Measurements from ENCODE around the gene FEM1B.

Gene FEM1B

GRCh38 chr15:68258692-68259091 lies 18.9 kb upstream of the FEM1B start:
- no peaks in the 10 kb centered on the region for H3K9me3 ChIP-seq (ENCODE audit: control insufficient read depth in 2 of 2, low read length in 2 of 2)
- H3K27ac ChIP-seq (ENCODE audit: low read depth in 2 of 2, low read length in 2 of 2) = no peak overlapping the region
- no peaks in the 10 kb centered on the region for H3K36me3 ChIP-seq (ENCODE audit: control insufficient read depth in 2 of 2, insufficient read depth in 2 of 2, low read length in 2 of 2)
- H3K9ac ChIP-seq (ENCODE audit: low read depth in 1 of 2, low read length in 2 of 2) = no peak overlapping the region
- no peaks in the 10 kb centered on the region for H3K27me3 ChIP-seq (ENCODE audit: control insufficient read depth in 2 of 2, insufficient read depth in 2 of 2, low read length in 2 of 2)
- H3K4me3 ChIP-seq (ENCODE audit: low read length in 2 of 2) = no peak overlapping the region
- H3K4me1 ChIP-seq (ENCODE audit: control insufficient read depth in 2 of 2, insufficient read depth in 2 of 2, low read length in 2 of 2) = peaks cover 2 to 9% of the 10 kb centered on the region in 2 donors

- H3K4me1 ChIP-seq (ENCODE audit: control insufficient read depth in 2 of 2, insufficient read depth in 2 of 2, low read length in 2 of 2) = peaks cover 2 to 9% of the 10 kb centered on the region in 2 donors
- peaks cover 5 to 6% of the 10 kb centered on the region in 2 donors for H3K27me3 ChIP-seq (ENCODE audit: control insufficient read depth in 2 of 2, insufficient read depth in 2 of 2, low read length in 2 of 2)
- H3K9ac ChIP-seq (ENCODE audit: low read depth in 1 of 2, low read length in 2 of 2) = no peak overlapping the region
- H3K27ac ChIP-seq (ENCODE audit: low read depth in 2 of 2, low read length in 2 of 2) = no peak overlapping the region
- no peaks in the 10 kb centered on the region for H3K9me3 ChIP-seq (ENCODE audit: control insufficient read depth in 2 of 2, low read length in 2 of 2)
- no peaks in the 10 kb centered on the region for H3K36me3 ChIP-seq (ENCODE audit: control insufficient read depth in 2 of 2, insufficient read depth in 2 of 2, low read length in 2 of 2)
- H3K4me3 ChIP-seq (ENCODE audit: low read length in 2 of 2) = no peak overlapping the region
Measured at GRCh38 chr15:68259883-68260282, 17.7 kb upstream of the FEM1B start.

DNA sequence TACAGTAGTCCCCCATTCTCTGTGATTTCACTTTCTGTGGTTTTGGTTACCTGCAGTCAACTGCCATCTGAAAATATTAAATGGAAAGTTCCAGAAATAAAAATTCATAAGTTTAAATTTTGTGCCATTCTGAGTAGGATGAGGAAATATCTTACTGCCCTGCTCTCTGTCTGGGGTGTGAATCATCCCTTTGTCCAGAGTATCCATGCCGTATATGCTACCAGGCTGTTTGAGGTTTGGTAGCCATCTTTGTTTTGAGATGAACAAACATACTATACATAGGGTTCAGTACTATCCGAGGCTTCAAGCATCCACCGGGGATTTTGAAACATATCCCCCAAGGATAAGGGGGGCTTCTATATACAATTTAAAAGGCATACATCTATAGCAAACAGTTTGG lies 16.3 kb upstream of the FEM1B start:
- H3K36me3 ChIP-seq (ENCODE audit: control insufficient read depth in 2 of 2, insufficient read depth in 2 of 2, low read length in 2 of 2) = no peaks in the 10 kb centered on the region
- no peaks in the 10 kb centered on the region for H3K9me3 ChIP-seq (ENCODE audit: control insufficient read depth in 2 of 2, low read length in 2 of 2)
- no peak overlapping the region for H3K9ac ChIP-seq (ENCODE audit: low read depth in 1 of 2, low read length in 2 of 2)
- peaks cover 5 to 9% of the 10 kb centered on the region in 2 donors for H3K27me3 ChIP-seq (ENCODE audit: control insufficient read depth in 2 of 2, insufficient read depth in 2 of 2, low read length in 2 of 2)
- H3K4me1 ChIP-seq (ENCODE audit: control insufficient read depth in 2 of 2, insufficient read depth in 2 of 2, low read length in 2 of 2) = peaks cover 2 to 9% of the 10 kb centered on the region in 2 donors
- no peak overlapping the region for H3K4me3 ChIP-seq (ENCODE audit: low read length in 2 of 2)
- no peak overlapping the region for H3K27ac ChIP-seq (ENCODE audit: low read depth in 2 of 2, low read length in 2 of 2)

- no peak overlapping the region for H3K4me3 ChIP-seq (ENCODE audit: low read length in 2 of 2)
- peaks cover 5 to 9% of the 10 kb centered on the region in 2 donors for H3K27me3 ChIP-seq (ENCODE audit: control insufficient read depth in 2 of 2, insufficient read depth in 2 of 2, low read length in 2 of 2)
- H3K9ac ChIP-seq (ENCODE audit: low read depth in 1 of 2, low read length in 2 of 2) = no peak overlapping the region
- no peak overlapping the region for H3K27ac ChIP-seq (ENCODE audit: low read depth in 2 of 2, low read length in 2 of 2)
- H3K36me3 ChIP-seq (ENCODE audit: control insufficient read depth in 2 of 2, insufficient read depth in 2 of 2, low read length in 2 of 2) = no peaks in the 10 kb centered on the region
- no peaks in the 10 kb centered on the region for H3K9me3 ChIP-seq (ENCODE audit: control insufficient read depth in 2 of 2, low read length in 2 of 2)
- peaks cover 2 to 4% of the 10 kb centered on the region in 2 donors for H3K4me1 ChIP-seq (ENCODE audit: control insufficient read depth in 2 of 2, insufficient read depth in 2 of 2, low read length in 2 of 2)
Measured at GRCh38 chr15:68261980-68262379, 15.6 kb upstream of the FEM1B start.

DNA sequence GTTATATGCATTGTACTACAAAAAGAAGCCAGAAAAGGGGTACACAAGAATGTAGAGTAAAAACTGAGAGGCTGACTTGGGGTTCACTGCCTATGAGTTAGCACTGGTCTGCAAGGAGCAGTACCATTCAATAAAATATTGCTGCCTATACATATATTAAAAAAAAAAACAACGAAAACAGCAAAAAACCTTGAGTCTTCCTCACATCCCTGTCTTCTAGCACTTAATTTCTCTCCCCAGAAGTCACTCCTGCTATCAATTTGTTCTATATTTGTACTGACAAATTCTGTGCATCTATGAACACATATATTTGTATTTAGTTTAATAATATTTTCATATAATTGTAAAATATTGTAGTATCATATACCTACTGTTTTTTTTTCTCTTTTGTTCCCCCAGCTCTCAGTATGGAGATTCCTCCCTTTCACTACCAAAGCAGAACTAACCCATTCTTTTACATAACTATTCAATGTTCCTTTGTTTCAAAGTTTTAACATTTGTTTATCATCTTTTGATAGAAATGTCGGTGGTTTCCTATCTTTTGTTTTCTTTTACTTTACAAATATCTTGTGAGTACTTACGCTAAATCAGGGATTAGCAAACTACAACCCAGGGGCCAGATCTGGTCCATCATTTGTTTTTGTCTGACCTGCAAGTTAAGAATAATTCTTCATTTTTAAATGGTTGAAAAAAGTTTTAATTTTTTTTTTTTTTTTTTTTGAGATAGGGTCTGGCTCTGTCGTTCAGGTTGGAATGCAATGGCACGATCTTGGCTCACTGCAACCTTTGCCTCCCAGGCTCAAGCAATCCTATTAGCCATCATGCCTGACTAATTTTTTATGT lies 14.8 kb upstream of the FEM1B start:
- Histone ChIP-seq H3K9me3 (ENCODE audit: control insufficient read depth in 2 of 2, low read length in 2 of 2) (no peaks in the 10 kb centered on the region), H3K27ac (ENCODE audit: low read depth in 2 of 2, low read length in 2 of 2) (no peak overlapping the region), H3K4me1 (ENCODE audit: control insufficient read depth in 2 of 2, insufficient read depth in 2 of 2, low read length in 2 of 2) (no peaks in the 10 kb centered on the region), H3K9ac (ENCODE audit: low read depth in 1 of 2, low read length in 2 of 2) (no peak overlapping the region), H3K36me3 (ENCODE audit: control insufficient read depth in 2 of 2, insufficient read depth in 2 of 2, low read length in 2 of 2) (no peaks in the 10 kb centered on the region), H3K4me3 (ENCODE audit: low read length in 2 of 2) (no peak overlapping the region), H3K27me3 (ENCODE audit: control insufficient read depth in 2 of 2, insufficient read depth in 2 of 2, low read length in 2 of 2) (peaks cover 5 to 9% of the 10 kb centered on the region in 2 donors)

DNA sequence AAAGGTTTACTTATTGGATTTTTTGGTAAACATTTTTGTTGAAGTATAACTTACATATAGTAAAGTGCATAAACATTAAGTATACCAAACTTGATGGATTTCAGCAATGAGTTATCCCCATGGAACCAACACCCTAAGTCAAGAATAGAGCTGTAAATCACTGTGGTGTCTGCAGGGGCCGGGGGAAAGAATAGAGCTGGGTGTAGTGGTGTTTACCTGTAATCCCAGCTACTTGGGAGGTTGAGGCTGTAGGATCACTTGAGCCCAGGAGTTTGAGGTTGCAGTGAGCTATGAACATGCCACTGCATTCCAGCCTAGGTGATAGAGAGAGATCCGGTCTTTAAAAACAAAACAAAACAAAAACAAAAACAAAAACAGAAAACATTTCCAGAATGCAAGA lies 13.3 kb upstream of the FEM1B start:
- peaks cover 5 to 9% of the 10 kb centered on the region in 2 donors for H3K27me3 ChIP-seq (ENCODE audit: control insufficient read depth in 2 of 2, insufficient read depth in 2 of 2, low read length in 2 of 2)
- H3K4me1 ChIP-seq (ENCODE audit: control insufficient read depth in 2 of 2, insufficient read depth in 2 of 2, low read length in 2 of 2) = no peaks in the 10 kb centered on the region
- no peak overlapping the region for H3K27ac ChIP-seq (ENCODE audit: low read depth in 2 of 2, low read length in 2 of 2)
- no peaks in the 10 kb centered on the region for H3K9me3 ChIP-seq (ENCODE audit: control insufficient read depth in 2 of 2, low read length in 2 of 2)
- H3K36me3 ChIP-seq (ENCODE audit: control insufficient read depth in 2 of 2, insufficient read depth in 2 of 2, low read length in 2 of 2) = no peaks in the 10 kb centered on the region
- no peak overlapping the region for H3K9ac ChIP-seq (ENCODE audit: low read depth in 1 of 2, low read length in 2 of 2)
- no peak overlapping the region for H3K4me3 ChIP-seq (ENCODE audit: low read length in 2 of 2)

GRCh38 chr15:68265081-68265480 lies 12.5 kb upstream of the FEM1B start:
- no peaks in the 10 kb centered on the region for H3K4me1 ChIP-seq (ENCODE audit: control insufficient read depth in 2 of 2, insufficient read depth in 2 of 2, low read length in 2 of 2)
- peaks cover 5 to 9% of the 10 kb centered on the region in 2 donors for H3K27me3 ChIP-seq (ENCODE audit: control insufficient read depth in 2 of 2, insufficient read depth in 2 of 2, low read length in 2 of 2)
- H3K27ac ChIP-seq (ENCODE audit: low read depth in 2 of 2, low read length in 2 of 2) = no peak overlapping the region
- H3K9me3 ChIP-seq (ENCODE audit: control insufficient read depth in 2 of 2, low read length in 2 of 2) = no peaks in the 10 kb centered on the region
- no peak overlapping the region for H3K9ac ChIP-seq (ENCODE audit: low read depth in 1 of 2, low read length in 2 of 2)
- H3K4me3 ChIP-seq (ENCODE audit: low read length in 2 of 2) = no peak overlapping the region
- no peaks in the 10 kb centered on the region for H3K36me3 ChIP-seq (ENCODE audit: control insufficient read depth in 2 of 2, insufficient read depth in 2 of 2, low read length in 2 of 2)

DNA sequence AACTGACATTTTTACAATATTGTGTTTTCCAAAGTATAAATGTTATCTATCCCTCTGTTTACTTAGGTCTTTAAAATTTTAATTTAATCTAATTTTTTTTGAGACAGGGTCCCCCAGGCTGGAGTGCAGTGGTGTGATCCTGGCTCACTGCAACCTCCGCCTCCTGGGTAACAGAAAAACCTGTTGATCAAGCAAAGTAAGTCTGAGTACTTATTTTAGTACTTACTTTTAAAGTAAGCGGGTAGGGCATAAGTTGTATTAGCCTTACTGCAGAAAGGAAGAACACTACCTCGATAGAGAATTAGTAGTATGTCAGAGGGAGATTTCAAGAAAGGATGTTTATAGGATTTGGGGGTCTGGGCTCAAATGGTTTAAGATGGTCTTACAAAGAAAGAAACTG lies 11.9 kb upstream of the FEM1B start:
- Histone ChIP-seq H3K4me1 (ENCODE audit: control insufficient read depth in 2 of 2, insufficient read depth in 2 of 2, low read length in 2 of 2) (no peaks in the 10 kb centered on the region), H3K9me3 (ENCODE audit: control insufficient read depth in 2 of 2, low read length in 2 of 2) (no peaks in the 10 kb centered on the region), H3K27me3 (ENCODE audit: control insufficient read depth in 2 of 2, insufficient read depth in 2 of 2, low read length in 2 of 2) (peaks cover 5 to 9% of the 10 kb centered on the region in 2 donors), H3K4me3 (ENCODE audit: low read length in 2 of 2) (no peak overlapping the region), H3K27ac (ENCODE audit: low read depth in 2 of 2, low read length in 2 of 2) (no peak overlapping the region), H3K9ac (ENCODE audit: low read depth in 1 of 2, low read length in 2 of 2) (no peak overlapping the region), H3K36me3 (ENCODE audit: control insufficient read depth in 2 of 2, insufficient read depth in 2 of 2, low read length in 2 of 2) (no peaks in the 10 kb centered on the region)

GRCh38 chr15:68268405-68268804 lies 9.1 kb upstream of the FEM1B start:
- Histone ChIP-seq H3K9me3 (ENCODE audit: control insufficient read depth in 2 of 2, low read length in 2 of 2) (no peaks in the 10 kb centered on the region), H3K4me3 (ENCODE audit: low read length in 2 of 2) (no peak overlapping the region), H3K27me3 (ENCODE audit: control insufficient read depth in 2 of 2, insufficient read depth in 2 of 2, low read length in 2 of 2) (peaks cover 5 to 9% of the 10 kb centered on the region in 2 donors), H3K4me1 (ENCODE audit: control insufficient read depth in 2 of 2, insufficient read depth in 2 of 2, low read length in 2 of 2) (no peaks in the 10 kb centered on the region), H3K27ac (ENCODE audit: low read depth in 2 of 2, low read length in 2 of 2) (no peak overlapping the region), H3K9ac (ENCODE audit: low read depth in 1 of 2, low read length in 2 of 2) (no peak overlapping the region), H3K36me3 (ENCODE audit: control insufficient read depth in 2 of 2, insufficient read depth in 2 of 2, low read length in 2 of 2) (no peaks in the 10 kb centered on the region)

DNA sequence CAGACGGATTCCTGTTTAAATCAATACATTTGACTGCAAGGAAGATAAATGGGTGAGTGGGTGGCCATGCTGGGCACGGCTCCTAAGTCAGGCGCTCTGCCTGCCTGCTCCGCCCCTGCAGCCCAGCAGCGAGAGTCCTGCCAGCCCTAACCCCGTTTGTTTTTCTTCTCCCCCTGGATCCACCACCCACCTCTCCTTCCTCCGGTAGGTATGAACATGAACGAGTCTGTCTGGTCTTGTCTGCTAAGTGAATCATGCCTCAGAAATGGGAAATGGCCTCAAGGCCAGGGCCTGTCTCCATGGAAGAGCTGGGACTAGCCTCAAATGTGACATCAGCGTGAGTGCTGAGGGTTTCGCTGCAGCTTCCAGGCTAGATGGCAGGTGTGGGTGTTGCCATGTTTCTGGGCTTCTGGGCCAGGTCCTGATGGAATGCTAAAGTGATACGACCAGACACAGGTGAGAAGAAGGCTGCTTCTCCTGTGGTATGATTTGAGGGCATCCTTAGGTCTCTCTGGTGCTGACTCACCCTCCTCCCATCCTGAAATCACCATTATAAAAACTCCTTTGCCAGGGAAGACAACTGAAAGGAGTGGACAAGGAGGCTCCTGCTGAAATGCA lies 5.6 kb upstream of the FEM1B start:
- no peaks in the 10 kb centered on the region for H3K9me3 ChIP-seq (ENCODE audit: control insufficient read depth in 2 of 2, low read length in 2 of 2)
- H3K27ac ChIP-seq (ENCODE audit: low read depth in 2 of 2, low read length in 2 of 2) = no peak overlapping the region
- H3K36me3 ChIP-seq (ENCODE audit: control insufficient read depth in 2 of 2, insufficient read depth in 2 of 2, low read length in 2 of 2) = no peaks in the 10 kb centered on the region
- H3K27me3 ChIP-seq (ENCODE audit: control insufficient read depth in 2 of 2, insufficient read depth in 2 of 2, low read length in 2 of 2) = no peaks in the 10 kb centered on the region
- no peak overlapping the region for H3K4me3 ChIP-seq (ENCODE audit: low read length in 2 of 2)
- H3K9ac ChIP-seq (ENCODE audit: low read depth in 1 of 2, low read length in 2 of 2) = no peak overlapping the region
- H3K4me1 ChIP-seq (ENCODE audit: control insufficient read depth in 2 of 2, insufficient read depth in 2 of 2, low read length in 2 of 2) = peaks cover 8 to 9% of the 10 kb centered on the region in 2 donors

All from mucosa of rectum (tissue), 2 donors.